Ishikawa (cell line): ENCODE results near the gene SORBS2.

Experiments
- CEBPB ChIP-seq: IDR thresholded peaks from 2 replicates; pipeline ENCODE4 v1.6.1; 2012
- EP300 ChIP-seq: IDR thresholded peaks from 2 replicates; pipeline ENCODE4 v1.6.1; 2012; ENCODE audit warnings: borderline replicate concordance
- FOXM1 ChIP-seq: IDR thresholded peaks from 2 replicates; pipeline ENCODE4 v1.6.1; 2012; ENCODE audit warnings: low read depth, borderline replicate concordance
- NFIC ChIP-seq: IDR thresholded peaks from 2 replicates; pipeline ENCODE4 v1.6.1; 2012
- RAD21 ChIP-seq: IDR thresholded peaks from 2 replicates; pipeline ENCODE4 v1.6.1; 2012; ENCODE audit warnings: low read depth
- REST ChIP-seq: IDR thresholded peaks from 2 replicates; pipeline ENCODE4 v1.6.1; 2012; ENCODE audit warnings: low read depth, mild to moderate bottlenecking
- TAF1 ChIP-seq: IDR thresholded peaks from 2 replicates; pipeline ENCODE4 v1.6.1; 2012; ENCODE audit warnings: low read depth, mild to moderate bottlenecking
- TCF12 ChIP-seq: IDR thresholded peaks from 2 replicates; pipeline ENCODE4 v1.6.1; 2012; ENCODE audit warnings: low read depth
- TEAD4 ChIP-seq: IDR thresholded peaks from 2 replicates; pipeline ENCODE4 v1.6.1; 2012
- YY1 ChIP-seq: IDR thresholded peaks from 2 replicates; pipeline ENCODE4 v1.6.1; 2012; ENCODE audit warnings: low read depth
- ZBTB7A ChIP-seq: IDR thresholded peaks from 2 replicates; pipeline ENCODE4 v1.6.1; 2012; ENCODE audit warnings: low read depth
- TF ChIP-seq, protein P1 (sequence below): IDR thresholded peaks from 2 replicates; pipeline ENCODE4 v1.6.1; 2012

- no peak for TF ChIP-seq REST
- TF ChIP-seq RAD21, result no peak
- TF ChIP-seq, protein P1, sequence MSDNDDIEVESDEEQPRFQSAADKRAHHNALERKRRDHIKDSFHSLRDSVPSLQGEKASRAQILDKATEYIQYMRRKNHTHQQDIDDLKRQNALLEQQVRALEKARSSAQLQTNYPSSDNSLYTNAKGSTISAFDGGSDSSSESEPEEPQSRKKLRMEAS, result no peak
- TF ChIP-seq TCF12, result no peak
- no peak for TF ChIP-seq TEAD4
- no peak for TF ChIP-seq YY1
- TF ChIP-seq NFIC, result no peak
- no peak for TF ChIP-seq TAF1
- no peak for TF ChIP-seq FOXM1
- no peak for TF ChIP-seq ZBTB7A
- no peak for TF ChIP-seq EP300
- TF ChIP-seq CEBPB, result no peak
Measured at GRCh38 chr4:185600801-185601434, 211.1 kb downstream of the SORBS2 start.
